A549 (cell line): ENCODE results near the gene WFDC11. TPM values are rescaled to one million over a fixed set of nuclear protein-coding genes. Genes with fewer than 3 reads are reported as not detected.

ENCODE experiments used
- ATAC-seq, 2 experiments: fragments of 200-7000 bp in 1 of 2; fragments of >200 bp in 1 of 2; cut with Nextera tagmentation in 1 of 2; cut with Tn5 transposase in 1 of 2; 3 replicates each; pipeline versions ENCODE4 v1.8.0 to v1.9.1; 2018 to 2020; ENCODE audit warnings: mild to moderate bottlenecking in 1 of 2, moderate library complexity in 1 of 2
- CTCF ChIA-PET: fragments of 300-600 bp; sonication (Branson Sonifier 250); formaldehyde crosslinking; extraction: SDS; loops from one replicate; lab custom pipeline; 2021; ENCODE audit warnings: antibody characterized with exemption, inconsistent platforms; lab: Yijun Ruan, JAX
- POLR2A ChIA-PET: fragments of 350-600 bp; formaldehyde crosslinking; extraction: SDS; loops from one replicate; lab custom pipeline; 2021; ENCODE audit warnings: antibody characterized with exemption, inconsistent platforms; lab: Yijun Ruan, JAX
- DNase-seq, 2 experiments: peaks; one replicate each; pipeline versions ENCODE4 v3.0.0 to v3.0.0-alpha.2; 2011 to 2016; ENCODE audit warnings: low read depth in 1 of 2, low spot score in 1 of 2
- FAIRE-seq: peaks from 2 replicates; lab custom pipeline; 2011; peaks lifted over from hg19 to GRCh38; lab: Jason Lieb, UNC
- H3K27ac ChIP-seq, 2 experiments: fragments of >200 bp; sonication (Bioruptor Twin); formaldehyde crosslinking; 3 replicates each; pipeline ENCODE4 v1.5.1; 2016 to 2017
- H3K4me1 ChIP-seq: fragments of >200 bp; sonication (Bioruptor Twin); formaldehyde crosslinking; 3 replicates; pipeline ENCODE4 v1.6.1; 2016
- H3K4me2 ChIP-seq: fragments of >200 bp; sonication (Bioruptor Twin); formaldehyde crosslinking; 3 replicates; pipeline ENCODE4 v1.6.1; 2016
- H3K4me3 ChIP-seq: fragments of >200 bp; sonication (Bioruptor Twin); formaldehyde crosslinking; 3 replicates; pipeline ENCODE4 v1.5.1; 2016
- H3K9me3 ChIP-seq: fragments of >200 bp; sonication (Bioruptor Twin); formaldehyde crosslinking; 3 replicates; pipeline ENCODE4 v1.6.1; 2016
- BHLHE40 ChIP-seq: IDR thresholded peaks from 2 replicates; pipeline ENCODE4 v1.6.1; 2012; ENCODE audit warnings: low read depth, low read length, inconsistent platforms
- EP300 ChIP-seq, 2 experiments: fragments of >200 bp; sonication (Bioruptor Twin); formaldehyde crosslinking; IDR thresholded peaks; 2 replicates in 1 of 2; 3 replicates in 1 of 2; pipeline ENCODE4 v1.6.1; 2016 to 2017
- HOXA7 ChIP-seq: fragments of 250-450 bp; sonication (Bioruptor Pico); IDR thresholded peaks from 2 replicates; pipeline ENCODE4 v1.5.0; 2020; ENCODE audit warnings: mild to moderate bottlenecking, moderate library complexity
- HOXB13 ChIP-seq: fragments of 250-450 bp; sonication (Bioruptor Pico); IDR thresholded peaks from 2 replicates; pipeline ENCODE4 v1.5.0; 2020; ENCODE audit warnings: low read depth, mild to moderate bottlenecking, moderate library complexity
- HOXB5 ChIP-seq: fragments of 250-450 bp; sonication (Bioruptor Pico); IDR thresholded peaks from 2 replicates; pipeline ENCODE4 v1.5.0; 2020; ENCODE audit warnings: mild to moderate bottlenecking, moderate library complexity
- JUNB ChIP-seq: fragments of >200 bp; sonication (Bioruptor Twin); formaldehyde crosslinking; IDR thresholded peaks from 2 replicates; pipeline ENCODE4 v1.6.1; 2016
- MAZ ChIP-seq: fragments of 150-350 bp; IDR thresholded peaks from 2 replicates; pipeline ENCODE4 v1.6.1; 2014; ENCODE audit warnings: antibody characterized with exemption, low read depth, low read length, borderline replicate concordance
- RAD21 ChIP-seq, 2 experiments: fragments of >200 bp in 1 of 2; sonication (Bioruptor Twin) in 1 of 2; formaldehyde crosslinking in 1 of 2; IDR thresholded peaks in 1 of 2; conservative IDR thresholded peaks in 1 of 2; 2 replicates in 1 of 2; 3 replicates in 1 of 2; pipeline ENCODE4 v1.6.1; 2012 to 2018; ENCODE audit warnings: inconsistent platforms in 1 of 2
- RARB ChIP-seq: fragments of 250-450 bp; sonication (Bioruptor Pico); IDR thresholded peaks from 2 replicates; pipeline ENCODE4 v1.8.0; 2021; ENCODE audit warnings: mild to moderate bottlenecking, moderate library complexity
- RFX5 ChIP-seq: fragments of 450-650 bp; IDR thresholded peaks from 2 replicates; pipeline ENCODE4 v1.7.1; 2014; ENCODE audit warnings: antibody characterized with exemption, mild to moderate bottlenecking, moderate library complexity
- SREBF2 ChIP-seq: fragments of 450-650 bp; IDR thresholded peaks from 2 replicates; pipeline ENCODE4 v1.6.1; 2014; ENCODE audit warnings: mild to moderate bottlenecking, moderate library complexity
- TFCP2L1 ChIP-seq: fragments of 250-450 bp; sonication (Bioruptor Pico); IDR thresholded peaks from 2 replicates; pipeline ENCODE4 v1.5.0; 2021; ENCODE audit warnings: mild to moderate bottlenecking
- TP53 ChIP-seq: fragments of 250-450 bp; sonication (Bioruptor Pico); IDR thresholded peaks from 2 replicates; pipeline ENCODE4 v1.5.0; 2021; ENCODE audit warnings: mild to moderate bottlenecking, moderate library complexity
- ZNF302 ChIP-seq: fragments of 250-450 bp; sonication (Bioruptor Pico); IDR thresholded peaks from 2 replicates; pipeline ENCODE4 v1.9.0; 2021; ENCODE audit warnings: inconsistent platforms, mild to moderate bottlenecking, moderate library complexity
- WGBS: methylation state at CpG from one replicate; pipeline ENCODE4 v1.1.6; 2017; ENCODE audit errors: missing lambda C conversion rate; 5-methylcytosine and 5-hydroxymethylcytosine counted together
- polyA plus RNA-seq, 4 experiments: library from polyadenylated mRNA; depleted of rRNA in 3 of 4; stranded (reverse); fragments of >200 nt; fragmentation: RNase III in 1 of 4; extraction: RNeasy Plus Mini Kit Qiagen cat#74134 plus additional on column Dnase treatment in 1 of 4; gene quantifications; 2 replicates in 3 of 4; 3 replicates in 1 of 4; pipeline ENCODE4 v1.2.3, GENCODE V29; 2011 to 2017
- TF ChIP-seq, protein P1 (sequence below): fragments of >200 bp; sonication (Bioruptor Twin); formaldehyde crosslinking; IDR thresholded peaks from 3 replicates; pipeline ENCODE4 v1.5.1; 2016
- TF ChIP-seq, protein P2 (sequence below): fragments of >200 bp; sonication (Bioruptor Twin); formaldehyde crosslinking; IDR thresholded peaks from 3 replicates; pipeline ENCODE4 v1.6.1; 2016
- TF ChIP-seq, protein P3 (sequence below): fragments of 200-600 bp; sonication (generic); IDR thresholded peaks from 2 replicates; pipeline ENCODE4 v1.6.1; 2016; ENCODE audit warnings: antibody characterized with exemption, mild to moderate bottlenecking, moderate library complexity
- TF ChIP-seq, protein P4 (sequence below): fragments of 250-450 bp; sonication (Bioruptor Pico); IDR thresholded peaks from 2 replicates; pipeline ENCODE4 v1.5.0; 2020; ENCODE audit warnings: low read depth, mild to moderate bottlenecking, moderate library complexity
- TF ChIP-seq, protein P5 (sequence below): fragments of 250-450 bp; sonication (Bioruptor Pico); IDR thresholded peaks from 2 replicates; pipeline ENCODE4 v1.5.0; 2021; ENCODE audit warnings: mild to moderate bottlenecking, moderate library complexity, borderline replicate concordance

WFDC11 gene
- polyA plus RNA-seq, 2 of the 4 experiments (the other 2 are of a cell fraction): not detected

DNA sequence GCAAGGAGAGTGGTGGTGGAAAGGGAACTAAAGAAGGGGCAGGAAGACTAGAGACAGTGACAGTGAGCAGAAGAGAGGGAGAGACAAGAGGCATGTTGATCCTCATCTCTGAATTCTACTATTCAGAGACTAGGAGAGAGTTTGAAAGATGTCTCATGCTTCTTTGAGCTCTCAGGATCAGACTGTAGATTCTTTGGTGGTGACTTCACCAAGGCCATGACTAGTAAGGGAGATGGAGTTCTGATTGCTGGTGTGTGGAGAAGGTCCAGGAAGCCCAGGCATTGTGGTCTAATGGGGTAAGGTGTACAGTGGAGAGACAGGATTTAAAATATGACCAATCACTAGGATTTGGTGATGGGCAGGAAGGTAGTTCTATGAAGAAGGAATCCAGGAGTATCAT, 39.7 kb downstream of the WFDC11 start (continued):
- TF ChIP-seq RARB (CRISPR knock-in tag) (no peak), HOXB13 (CRISPR knock-in tag) (no peak)

DNA sequence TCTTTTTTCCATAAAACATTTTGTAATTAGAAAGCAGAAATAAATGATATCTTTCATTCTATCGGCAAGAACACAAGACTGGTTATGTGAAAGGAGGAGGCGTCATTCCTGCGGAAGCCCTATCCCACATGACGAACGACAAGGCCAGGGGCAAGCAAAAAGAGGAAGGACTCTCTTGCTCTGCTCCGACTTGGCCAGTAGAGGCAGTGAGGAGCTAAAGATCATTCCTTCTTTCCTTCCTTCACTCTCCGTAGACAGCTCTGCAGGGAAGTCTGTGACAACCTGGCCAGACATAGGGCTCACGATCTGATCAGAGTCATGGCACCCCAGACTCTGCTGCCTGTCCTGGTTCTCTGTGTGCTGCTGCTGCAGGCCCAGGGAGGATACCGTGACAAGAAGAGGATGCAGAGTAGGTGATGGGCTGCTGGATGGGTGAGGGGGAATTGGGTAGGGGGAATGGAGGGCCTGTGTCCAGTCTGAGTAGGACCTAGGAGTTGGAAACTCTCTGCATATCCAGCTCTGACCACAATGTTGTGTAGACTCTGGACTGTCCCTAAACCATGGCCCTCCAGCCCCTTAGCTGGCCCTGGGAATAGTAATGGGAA, 40.4 kb downstream of the WFDC11 start, which contains the start of gene WFDC10A:
Gene WFDC10A (plus strand): TSS at position 244 of the 605 bp plus-strand sequence. CDS start 75 bp downstream, at position 319.
- Histone ChIP-seq H3K4me3 (no peak within 1 kb of the TSS), H3K4me1 (no peaks in the 10 kb centered on the region), H3K4me2 (peak within 1 kb of the TSS; percentile 22; the same call in 2 of the 3 replicates), H3K27ac (no peak within 1 kb of the TSS), H3K9me3 (no peaks in the 10 kb centered on the region)
- 3% methylated on average over 9 of the region's 9 CpGs for WGBS
- FAIRE-seq (peak; percentile 92), DNase-seq (peak; percentile 62 to 64), ATAC-seq (peak; percentile 98 to 100)
- TF ChIP-seq RFX5 (no peak), RAD21 (conservative IDR thresholded peaks at IDR 0.05 in 1 of 2, IDR thresholded peaks at IDR 0.05 in 1 of 2) (peak; percentile 33 to 49; a peak in 3 of 5 replicates), RARB (CRISPR knock-in tag) (no peak)
- TF ChIP-seq, protein P1, sequence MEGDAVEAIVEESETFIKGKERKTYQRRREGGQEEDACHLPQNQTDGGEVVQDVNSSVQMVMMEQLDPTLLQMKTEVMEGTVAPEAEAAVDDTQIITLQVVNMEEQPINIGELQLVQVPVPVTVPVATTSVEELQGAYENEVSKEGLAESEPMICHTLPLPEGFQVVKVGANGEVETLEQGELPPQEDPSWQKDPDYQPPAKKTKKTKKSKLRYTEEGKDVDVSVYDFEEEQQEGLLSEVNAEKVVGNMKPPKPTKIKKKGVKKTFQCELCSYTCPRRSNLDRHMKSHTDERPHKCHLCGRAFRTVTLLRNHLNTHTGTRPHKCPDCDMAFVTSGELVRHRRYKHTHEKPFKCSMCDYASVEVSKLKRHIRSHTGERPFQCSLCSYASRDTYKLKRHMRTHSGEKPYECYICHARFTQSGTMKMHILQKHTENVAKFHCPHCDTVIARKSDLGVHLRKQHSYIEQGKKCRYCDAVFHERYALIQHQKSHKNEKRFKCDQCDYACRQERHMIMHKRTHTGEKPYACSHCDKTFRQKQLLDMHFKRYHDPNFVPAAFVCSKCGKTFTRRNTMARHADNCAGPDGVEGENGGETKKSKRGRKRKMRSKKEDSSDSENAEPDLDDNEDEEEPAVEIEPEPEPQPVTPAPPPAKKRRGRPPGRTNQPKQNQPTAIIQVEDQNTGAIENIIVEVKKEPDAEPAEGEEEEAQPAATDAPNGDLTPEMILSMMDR: peak; percentile 46
- ChIA-PET POLR2A (interaction anchor here (0.5 to 0.6 kb wide), 2 partner anchors 302 to 591 kb away, joined by 3 to 4 read pairs; no protein-coding TSS in a partner anchor), CTCF (interaction anchor here (0.6 to 3.6 kb wide), 15 partner anchors 11 to 263 kb away, joined by 3 to 20 read pairs (median 3); no protein-coding TSS in a partner anchor)

DNA sequence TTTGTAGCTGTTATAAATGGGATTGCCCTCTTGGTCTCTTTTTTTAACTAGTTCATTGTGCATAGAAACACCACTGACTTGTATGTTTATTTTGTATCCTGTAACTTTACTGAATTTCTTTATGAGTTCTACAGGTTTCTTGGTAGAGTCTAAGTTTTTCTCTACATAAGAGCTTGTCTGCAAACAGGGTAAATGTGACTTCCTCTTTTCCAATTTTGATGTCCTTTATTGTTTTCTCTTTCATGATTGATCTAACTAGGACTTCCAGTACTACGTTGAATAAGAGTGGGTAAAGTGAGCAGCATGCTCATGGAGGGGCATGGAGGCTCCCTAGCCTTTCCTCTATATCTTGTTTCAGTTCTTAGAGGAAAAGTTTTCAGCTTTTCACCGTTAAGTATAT, 43.5 kb downstream of the WFDC11 start:
- DNase-seq (no peak), FAIRE-seq (no peak), ATAC-seq (no peak)
- H3K4me2 ChIP-seq: no peak overlapping the region
- 2% methylated on average over 2 of the region's 2 CpGs for WGBS
- no peaks in the 10 kb centered on the region for H3K9me3 ChIP-seq
- ChIA-PET POLR2A (no interaction called here), CTCF (interaction anchor here (1.1 to 1.7 kb wide), 2 partner anchors 28 to 145 kb away, joined by 3 to 8 read pairs; no protein-coding TSS in a partner anchor)
- no peaks in the 10 kb centered on the region for H3K4me1 ChIP-seq
- no peak overlapping the region for H3K4me3 ChIP-seq
- TF ChIP-seq TP53 (CRISPR knock-in tag) (no peak), EP300 (IDR thresholded peaks at IDR 0.05) (no peak)
- TF ChIP-seq, protein P2, sequence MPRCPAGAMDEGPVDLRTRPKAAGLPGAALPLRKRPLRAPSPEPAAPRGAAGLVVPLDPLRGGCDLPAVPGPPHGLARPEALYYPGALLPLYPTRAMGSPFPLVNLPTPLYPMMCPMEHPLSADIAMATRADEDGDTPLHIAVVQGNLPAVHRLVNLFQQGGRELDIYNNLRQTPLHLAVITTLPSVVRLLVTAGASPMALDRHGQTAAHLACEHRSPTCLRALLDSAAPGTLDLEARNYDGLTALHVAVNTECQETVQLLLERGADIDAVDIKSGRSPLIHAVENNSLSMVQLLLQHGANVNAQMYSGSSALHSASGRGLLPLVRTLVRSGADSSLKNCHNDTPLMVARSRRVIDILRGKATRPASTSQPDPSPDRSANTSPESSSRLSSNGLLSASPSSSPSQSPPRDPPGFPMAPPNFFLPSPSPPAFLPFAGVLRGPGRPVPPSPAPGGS: no peak
- TF ChIP-seq, protein P3, sequence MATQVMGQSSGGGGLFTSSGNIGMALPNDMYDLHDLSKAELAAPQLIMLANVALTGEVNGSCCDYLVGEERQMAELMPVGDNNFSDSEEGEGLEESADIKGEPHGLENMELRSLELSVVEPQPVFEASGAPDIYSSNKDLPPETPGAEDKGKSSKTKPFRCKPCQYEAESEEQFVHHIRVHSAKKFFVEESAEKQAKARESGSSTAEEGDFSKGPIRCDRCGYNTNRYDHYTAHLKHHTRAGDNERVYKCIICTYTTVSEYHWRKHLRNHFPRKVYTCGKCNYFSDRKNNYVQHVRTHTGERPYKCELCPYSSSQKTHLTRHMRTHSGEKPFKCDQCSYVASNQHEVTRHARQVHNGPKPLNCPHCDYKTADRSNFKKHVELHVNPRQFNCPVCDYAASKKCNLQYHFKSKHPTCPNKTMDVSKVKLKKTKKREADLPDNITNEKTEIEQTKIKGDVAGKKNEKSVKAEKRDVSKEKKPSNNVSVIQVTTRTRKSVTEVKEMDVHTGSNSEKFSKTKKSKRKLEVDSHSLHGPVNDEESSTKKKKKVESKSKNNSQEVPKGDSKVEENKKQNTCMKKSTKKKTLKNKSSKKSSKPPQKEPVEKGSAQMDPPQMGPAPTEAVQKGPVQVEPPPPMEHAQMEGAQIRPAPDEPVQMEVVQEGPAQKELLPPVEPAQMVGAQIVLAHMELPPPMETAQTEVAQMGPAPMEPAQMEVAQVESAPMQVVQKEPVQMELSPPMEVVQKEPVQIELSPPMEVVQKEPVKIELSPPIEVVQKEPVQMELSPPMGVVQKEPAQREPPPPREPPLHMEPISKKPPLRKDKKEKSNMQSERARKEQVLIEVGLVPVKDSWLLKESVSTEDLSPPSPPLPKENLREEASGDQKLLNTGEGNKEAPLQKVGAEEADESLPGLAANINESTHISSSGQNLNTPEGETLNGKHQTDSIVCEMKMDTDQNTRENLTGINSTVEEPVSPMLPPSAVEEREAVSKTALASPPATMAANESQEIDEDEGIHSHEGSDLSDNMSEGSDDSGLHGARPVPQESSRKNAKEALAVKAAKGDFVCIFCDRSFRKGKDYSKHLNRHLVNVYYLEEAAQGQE: no peak
- no peak overlapping the region for H3K27ac ChIP-seq

DNA sequence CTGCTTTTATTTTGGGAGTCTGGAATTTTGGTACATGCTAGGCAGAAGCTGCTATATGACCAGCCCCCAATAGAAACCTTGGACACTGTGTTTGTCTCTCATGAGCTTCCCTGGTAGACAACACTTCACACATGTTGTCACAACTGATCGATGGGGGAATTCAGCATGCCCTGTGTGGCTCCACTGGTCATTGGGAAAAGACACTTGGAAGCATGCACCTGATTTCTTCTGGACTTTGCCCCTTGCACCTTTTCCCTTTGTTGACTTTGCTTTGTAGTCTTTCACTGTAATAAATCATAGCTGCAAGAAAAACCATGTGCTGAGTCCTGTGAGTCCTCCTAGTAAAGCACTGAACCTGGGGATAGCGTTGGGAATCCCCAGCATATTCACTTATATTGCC, 48.4 kb downstream of the WFDC11 start:
- ChIA-PET POLR2A (no interaction called here), CTCF (no interaction called here)
- WGBS: 2% methylated on average over 2 of the region's 2 CpGs
- Histone ChIP-seq H3K27ac (no peak overlapping the region), H3K4me2 (no peak overlapping the region), H3K4me3 (no peak overlapping the region), H3K4me1 (no peaks in the 10 kb centered on the region), H3K9me3 (no peaks in the 10 kb centered on the region; the same call in 2 of the 3 replicates)
- DNase-seq (no peak), FAIRE-seq (no peak), ATAC-seq (no peak)
- TF ChIP-seq SREBF2: no peak
- TF ChIP-seq MAZ: no peak
- TF ChIP-seq, protein P4, sequence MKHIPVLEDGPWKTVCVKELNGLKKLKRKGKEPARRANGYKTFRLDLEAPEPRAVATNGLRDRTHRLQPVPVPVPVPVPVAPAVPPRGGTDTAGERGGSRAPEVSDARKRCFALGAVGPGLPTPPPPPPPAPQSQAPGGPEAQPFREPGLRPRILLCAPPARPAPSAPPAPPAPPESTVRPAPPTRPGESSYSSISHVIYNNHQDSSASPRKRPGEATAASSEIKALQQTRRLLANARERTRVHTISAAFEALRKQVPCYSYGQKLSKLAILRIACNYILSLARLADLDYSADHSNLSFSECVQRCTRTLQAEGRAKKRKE: no peak
- TF ChIP-seq HOXA7: no peak
- TF ChIP-seq JUNB: no peak
- TF ChIP-seq HOXB5 (CRISPR knock-in tag): no peak
- TF ChIP-seq TFCP2L1 (CRISPR knock-in tag): no peak
- TF ChIP-seq, protein P5, sequence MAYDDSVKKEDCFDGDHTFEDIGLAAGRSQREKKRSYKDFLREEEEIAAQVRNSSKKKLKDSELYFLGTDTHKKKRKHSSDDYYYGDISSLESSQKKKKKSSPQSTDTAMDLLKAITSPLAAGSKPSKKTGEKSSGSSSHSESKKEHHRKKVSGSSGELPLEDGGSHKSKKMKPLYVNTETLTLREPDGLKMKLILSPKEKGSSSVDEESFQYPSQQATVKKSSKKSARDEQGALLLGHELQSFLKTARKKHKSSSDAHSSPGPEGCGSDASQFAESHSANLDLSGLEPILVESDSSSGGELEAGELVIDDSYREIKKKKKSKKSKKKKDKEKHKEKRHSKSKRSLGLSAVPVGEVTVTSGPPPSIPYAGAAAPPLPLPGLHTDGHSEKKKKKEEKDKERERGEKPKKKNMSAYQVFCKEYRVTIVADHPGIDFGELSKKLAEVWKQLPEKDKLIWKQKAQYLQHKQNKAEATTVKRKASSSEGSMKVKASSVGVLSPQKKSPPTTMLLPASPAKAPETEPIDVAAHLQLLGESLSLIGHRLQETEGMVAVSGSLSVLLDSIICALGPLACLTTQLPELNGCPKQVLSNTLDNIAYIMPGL: no peak
- TF ChIP-seq EP300 (IDR thresholded peaks at IDR 0.05): no peak
- TF ChIP-seq BHLHE40: no peak
- no peak for TF ChIP-seq ZNF302
- TF ChIP-seq RARB (CRISPR knock-in tag): no peak
